ENCODE results near the gene SERPINA5.
A peak's percentile ranks its signal among the peaks of the same experiment; 100 is the strongest.
"Not testable (repeated sequence)": the region's sequence is repeated elsewhere in the genome, so short reads cannot be mapped to it uniquely, and the experiment has no call there.

SERPINA5 gene

DNA sequence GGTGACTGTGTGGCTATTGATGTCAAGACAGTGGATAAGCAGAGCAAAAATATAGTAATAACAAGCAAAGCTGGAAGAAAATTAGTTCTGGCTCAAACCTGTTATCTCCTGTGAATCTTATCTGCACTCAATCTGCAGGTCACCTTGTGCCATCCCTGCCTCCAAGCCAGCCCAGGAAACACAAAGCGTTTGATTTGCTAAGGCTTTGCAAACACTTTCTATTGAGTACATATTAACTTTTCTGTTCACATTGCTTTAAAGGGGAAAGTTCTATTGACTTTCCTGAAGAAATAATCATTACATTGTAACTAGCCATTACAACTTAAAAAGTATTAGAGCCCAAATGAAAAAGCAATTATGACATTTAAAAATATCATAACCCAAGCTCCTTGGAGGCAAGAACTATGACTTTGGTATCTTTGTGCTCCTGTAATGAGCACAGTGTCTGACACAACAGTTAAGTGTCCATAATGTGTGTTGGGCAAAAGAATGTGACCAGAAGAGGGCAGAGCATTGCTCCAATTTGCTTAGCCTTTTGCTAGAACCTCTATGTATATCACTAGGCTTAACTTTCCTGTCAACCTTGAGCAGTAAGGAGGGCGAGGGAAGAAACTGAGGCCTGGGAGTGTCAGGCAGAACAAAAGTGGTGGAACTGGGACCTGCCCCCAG lies 55.7 kb downstream of the SERPINA5 start:
- DNase-seq (ENCODE audit: low read depth), result peak; percentile 35
- H3K4me3 ChIP-seq (ENCODE audit: control insufficient read depth, low read depth, low read length), result no peak overlapping the region
- TF ChIP-seq, protein P1, sequence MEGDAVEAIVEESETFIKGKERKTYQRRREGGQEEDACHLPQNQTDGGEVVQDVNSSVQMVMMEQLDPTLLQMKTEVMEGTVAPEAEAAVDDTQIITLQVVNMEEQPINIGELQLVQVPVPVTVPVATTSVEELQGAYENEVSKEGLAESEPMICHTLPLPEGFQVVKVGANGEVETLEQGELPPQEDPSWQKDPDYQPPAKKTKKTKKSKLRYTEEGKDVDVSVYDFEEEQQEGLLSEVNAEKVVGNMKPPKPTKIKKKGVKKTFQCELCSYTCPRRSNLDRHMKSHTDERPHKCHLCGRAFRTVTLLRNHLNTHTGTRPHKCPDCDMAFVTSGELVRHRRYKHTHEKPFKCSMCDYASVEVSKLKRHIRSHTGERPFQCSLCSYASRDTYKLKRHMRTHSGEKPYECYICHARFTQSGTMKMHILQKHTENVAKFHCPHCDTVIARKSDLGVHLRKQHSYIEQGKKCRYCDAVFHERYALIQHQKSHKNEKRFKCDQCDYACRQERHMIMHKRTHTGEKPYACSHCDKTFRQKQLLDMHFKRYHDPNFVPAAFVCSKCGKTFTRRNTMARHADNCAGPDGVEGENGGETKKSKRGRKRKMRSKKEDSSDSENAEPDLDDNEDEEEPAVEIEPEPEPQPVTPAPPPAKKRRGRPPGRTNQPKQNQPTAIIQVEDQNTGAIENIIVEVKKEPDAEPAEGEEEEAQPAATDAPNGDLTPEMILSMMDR (conservative IDR thresholded peaks at IDR 0.05; ENCODE audit: control insufficient read depth, insufficient read depth, low read depth, low read length), result peak; percentile 36

DNA sequence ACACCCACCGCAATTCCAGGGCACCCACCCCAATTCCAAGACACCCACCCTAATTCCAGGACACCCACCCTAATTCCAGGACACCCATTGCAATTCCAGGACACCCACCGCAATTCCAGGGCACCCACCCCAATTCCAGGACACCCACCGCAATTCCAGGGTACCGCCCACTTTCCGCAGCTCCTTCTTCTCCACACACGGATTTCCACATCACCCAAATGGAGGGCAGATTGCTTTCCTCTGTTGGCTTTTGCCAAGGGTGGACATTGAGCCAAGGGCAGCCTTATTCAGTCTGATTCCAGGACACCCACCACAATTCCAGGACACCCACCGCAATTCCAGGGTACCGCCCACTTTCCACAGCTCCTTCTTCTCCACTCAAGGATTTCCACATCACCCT lies 56.6 kb downstream of the SERPINA5 start:
- not testable (repeated sequence) for DNase-seq (ENCODE audit: low read depth); H3K4me3 ChIP-seq (ENCODE audit: control insufficient read depth, low read depth, low read length)

DNA sequence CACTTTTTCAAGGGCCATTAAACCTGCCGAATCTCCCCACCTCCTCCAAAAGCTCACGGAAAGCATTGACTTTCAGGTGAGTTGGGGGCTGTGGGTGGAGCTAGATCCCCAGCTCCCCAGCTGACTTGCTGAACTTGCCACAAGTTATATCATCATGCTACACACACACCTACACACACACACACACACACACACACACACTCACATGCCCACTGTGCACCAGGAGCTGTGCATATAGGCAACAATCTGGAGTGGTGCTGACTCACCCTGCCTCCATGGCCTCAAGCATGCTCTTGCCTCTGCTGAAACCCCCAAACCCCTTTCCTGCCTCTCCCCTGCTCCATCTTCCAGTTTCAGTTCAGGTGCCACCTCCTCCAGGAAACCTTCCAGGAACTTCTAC lies 57.1 kb downstream of the SERPINA5 start:
- TF ChIP-seq, protein P1 (conservative IDR thresholded peaks at IDR 0.05; ENCODE audit: control insufficient read depth, insufficient read depth, low read depth, low read length), result no peak
- H3K4me3 ChIP-seq (ENCODE audit: control insufficient read depth, low read depth, low read length), result no peak overlapping the region
- DNase-seq (ENCODE audit: low read depth), result peak; percentile 28

DNA sequence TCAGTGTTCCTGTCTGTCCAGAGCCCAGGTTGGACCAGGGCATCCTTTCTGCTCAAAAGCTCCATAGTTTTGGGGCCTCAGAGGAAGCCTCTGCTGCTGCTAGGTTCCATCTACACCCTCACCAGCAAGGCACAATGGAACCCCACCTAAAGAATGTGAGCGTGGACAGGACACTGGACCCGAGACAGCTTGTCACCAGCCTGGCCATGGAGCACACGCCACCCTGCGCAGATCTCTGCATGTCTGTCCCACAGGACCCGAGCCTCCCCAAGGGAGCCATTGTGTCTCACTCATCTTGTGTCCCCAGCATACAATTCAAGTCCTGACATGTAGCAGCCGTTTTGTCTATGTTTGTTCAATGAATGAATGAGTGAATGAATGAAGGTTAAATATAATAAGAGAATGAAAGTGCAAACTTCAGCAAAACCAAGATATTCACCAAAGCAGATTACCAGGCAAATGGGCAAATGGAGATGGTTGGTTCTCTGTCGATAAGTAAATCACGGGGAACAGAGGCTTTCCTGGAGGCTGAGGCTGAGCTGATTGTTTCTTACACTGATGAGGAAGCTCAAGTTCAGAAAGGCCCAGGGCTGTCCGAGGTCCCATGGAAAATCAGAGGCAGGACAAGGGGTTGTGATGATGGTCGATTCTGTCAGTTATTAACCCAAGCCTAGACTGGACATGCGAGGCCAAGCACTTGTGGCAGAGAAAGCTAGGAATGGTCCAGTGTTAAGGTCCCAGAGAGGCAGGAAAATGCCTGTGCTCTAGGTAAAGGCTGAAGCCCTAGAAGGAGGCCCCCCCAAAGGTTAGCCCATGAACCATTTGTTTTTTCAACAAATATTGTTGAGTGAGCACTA lies 58.0 kb downstream of the SERPINA5 start:
- TF ChIP-seq, protein P1 (conservative IDR thresholded peaks at IDR 0.05; ENCODE audit: control insufficient read depth, insufficient read depth, low read depth, low read length), result no peak
- DNase-seq (ENCODE audit: low read depth), result no peak
- no peak overlapping the region for H3K4me3 ChIP-seq (ENCODE audit: control insufficient read depth, low read depth, low read length)

DNA sequence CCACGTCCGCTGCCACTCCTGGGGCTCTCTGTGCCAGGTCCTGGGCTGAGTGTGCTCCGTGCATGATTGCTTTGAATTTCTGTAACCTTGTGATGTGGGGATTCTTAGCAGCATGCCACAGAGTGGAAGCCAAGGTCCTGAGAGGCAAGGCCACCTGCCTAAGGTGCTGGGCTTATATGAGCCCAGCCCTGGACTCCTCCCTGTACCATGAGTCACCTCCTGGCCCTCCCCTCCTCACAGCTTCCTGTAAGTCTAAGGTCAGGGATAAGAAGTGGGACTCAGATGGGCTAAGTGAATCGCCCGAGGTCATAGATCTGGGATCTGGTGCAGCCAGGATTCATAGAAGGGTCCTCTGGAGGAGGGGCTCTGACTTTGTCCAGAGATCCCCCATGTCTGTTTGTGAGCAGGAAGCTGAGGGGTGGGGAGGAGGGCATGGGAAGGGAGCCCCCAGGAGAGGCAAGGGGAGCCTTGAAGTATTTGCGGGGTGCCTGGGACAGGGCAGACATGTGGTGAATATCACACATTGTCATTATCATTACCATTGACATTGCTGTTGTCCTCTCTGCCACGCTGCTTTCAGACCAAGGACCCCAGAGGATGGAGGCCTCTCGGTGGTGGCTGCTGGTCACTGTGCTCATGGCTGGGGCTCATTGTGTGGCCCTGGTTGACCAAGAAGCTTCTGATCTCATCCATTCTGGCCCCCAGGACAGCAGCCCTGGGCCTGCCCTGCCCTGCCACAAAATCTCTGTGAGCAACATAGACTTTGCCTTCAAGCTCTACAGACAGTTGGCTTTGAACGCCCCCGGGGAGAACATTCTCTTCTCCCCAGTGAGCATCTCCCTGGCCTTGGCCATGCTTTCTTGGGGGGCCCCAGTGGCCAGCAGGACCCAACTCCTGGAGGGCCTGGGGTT lies 59.8 kb downstream of the SERPINA5 start:
- H3K4me3 ChIP-seq (ENCODE audit: control insufficient read depth, low read depth, low read length), result no peak overlapping the region
- DNase-seq (ENCODE audit: low read depth), result no peak
- TF ChIP-seq, protein P1 (conservative IDR thresholded peaks at IDR 0.05; ENCODE audit: control insufficient read depth, insufficient read depth, low read depth, low read length), result no peak

DNA sequence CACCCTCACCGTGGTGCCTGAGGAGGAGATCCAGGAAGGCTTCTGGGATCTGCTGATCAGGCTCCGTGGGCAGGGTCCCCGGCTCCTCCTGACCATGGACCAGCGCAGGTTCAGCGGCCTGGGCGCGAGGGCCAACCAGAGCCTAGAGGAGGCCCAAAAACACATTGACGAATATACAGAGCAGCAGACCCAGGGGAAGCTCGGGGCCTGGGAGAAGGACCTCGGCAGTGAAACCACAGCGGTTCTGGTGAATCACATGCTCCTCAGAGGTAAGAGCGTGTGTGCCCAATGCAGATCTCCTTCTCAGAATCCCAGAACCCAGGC lies 60.4 kb downstream of the SERPINA5 start:
- TF ChIP-seq, protein P1 (conservative IDR thresholded peaks at IDR 0.05; ENCODE audit: control insufficient read depth, insufficient read depth, low read depth, low read length), result no peak
- no peak overlapping the region for H3K4me3 ChIP-seq (ENCODE audit: control insufficient read depth, low read depth, low read length)
- no peak for DNase-seq (ENCODE audit: low read depth)
